Sigmoid colon (tissue), 4 donors: Measurements from ENCODE around the gene LACTBL1.

ENCODE experiments used
- CTCF ChIP-seq, 4 experiments: fragments of 450-650 bp in 3 of 4; fragments of 200-600 bp in 1 of 4; IDR thresholded peaks; one replicate each; pipeline ENCODE4 v1.5.1; 2016 to 2019; ENCODE audit warnings: antibody characterized with exemption in 4 of 4, mild to moderate bottlenecking in 3 of 4, moderate library complexity in 2 of 4
- EP300 ChIP-seq, 4 donors: sonication (generic); formaldehyde crosslinking; IDR thresholded peaks; one replicate each; pipeline ENCODE4 v1.6.1; 2017; ENCODE audit warnings: antibody characterized with exemption in 4 of 4
- POLR2A ChIP-seq, 2 donors: fragments of 450-650 bp; IDR thresholded peaks; one replicate each; pipeline ENCODE4 v1.6.1; 2016; ENCODE audit warnings: antibody characterized with exemption in 2 of 2, mild to moderate bottlenecking in 2 of 2, moderate library complexity in 2 of 2
- POLR2AphosphoS5 ChIP-seq, 4 donors: sonication (generic); formaldehyde crosslinking; IDR thresholded peaks; one replicate each; pipeline ENCODE4 v1.6.1; 2017; ENCODE audit warnings: antibody characterized with exemption in 4 of 4

GRCh38 chr1:22971161-22971560, 1.5 kb downstream of the LACTBL1 start:
- TF ChIP-seq EP300 (IDR thresholded peaks at IDR 0.05) (no peak), CTCF (IDR thresholded peaks at IDR 0.05) (no peak), POLR2A (IDR thresholded peaks at IDR 0.05) (no peak), POLR2AphosphoS5 (IDR thresholded peaks at IDR 0.05) (no peak)
